ENCODE measurements around the gene NUDCD2.
"Not testable (repeated sequence)": the region's sequence is repeated elsewhere in the genome, so short reads cannot be mapped to it uniquely, and the experiment has no call there.

NUDCD2 gene

GRCh38 chr5:163436515-163436914, 23.4 kb downstream of the NUDCD2 start:
- no peak for TF ChIP-seq CTCF (IDR thresholded peaks at IDR 0.05; ENCODE audit: control insufficient read depth, extremely low read depth, insufficient read depth)
- peak overlapping the region; percentile 68 for H3K4me3 ChIP-seq (ENCODE audit: low read depth, low read length)
- no peak for DNase-seq (ENCODE audit: low read depth)

- H3K4me3 ChIP-seq (ENCODE audit: low read depth, low read length): no peak overlapping the region
- no peak for DNase-seq (ENCODE audit: low read depth)
- TF ChIP-seq CTCF (IDR thresholded peaks at IDR 0.05; ENCODE audit: control insufficient read depth, extremely low read depth, insufficient read depth): no peak
These were observed 25.5 kb downstream of the NUDCD2 start for GRCh38 chr5:163434401-163434866.

- TF ChIP-seq CTCF (IDR thresholded peaks at IDR 0.05; ENCODE audit: control insufficient read depth, extremely low read depth, insufficient read depth): no peak
- DNase-seq (ENCODE audit: low read depth): no peak
- no peak overlapping the region for H3K4me3 ChIP-seq (ENCODE audit: low read depth, low read length)
These were observed 26.6 kb downstream of the NUDCD2 start for GRCh38 chr5:163433271-163433670.

- no peak for TF ChIP-seq CTCF (IDR thresholded peaks at IDR 0.05; ENCODE audit: control insufficient read depth, extremely low read depth, insufficient read depth)
- DNase-seq (ENCODE audit: low read depth): no peak
- H3K4me3 ChIP-seq (ENCODE audit: low read depth, low read length): no peak overlapping the region
These were observed 27.4 kb downstream of the NUDCD2 start for GRCh38 chr5:163432544-163432943.

GRCh38 chr5:163426128-163426527, 33.8 kb downstream of the NUDCD2 start:
- DNase-seq (ENCODE audit: low read depth); H3K4me3 ChIP-seq (ENCODE audit: low read depth, low read length): not testable (repeated sequence)

- no peak overlapping the region for H3K4me3 ChIP-seq (ENCODE audit: low read depth, low read length)
- TF ChIP-seq CTCF (IDR thresholded peaks at IDR 0.05; ENCODE audit: control insufficient read depth, extremely low read depth, insufficient read depth): no peak
- DNase-seq (ENCODE audit: low read depth): no peak
These were observed 35.1 kb downstream of the NUDCD2 start for GRCh38 chr5:163424836-163425235.

- not testable (repeated sequence) for H3K4me3 ChIP-seq (ENCODE audit: low read depth, low read length); DNase-seq (ENCODE audit: low read depth)
These were observed 44.2 kb downstream of the NUDCD2 start for GRCh38 chr5:163415673-163416072.

GRCh38 chr5:163410505-163410904, 49.4 kb downstream of the NUDCD2 start:
- TF ChIP-seq CTCF (IDR thresholded peaks at IDR 0.05; ENCODE audit: control insufficient read depth, extremely low read depth, insufficient read depth): no peak
- DNase-seq (ENCODE audit: low read depth): no peak
- H3K4me3 ChIP-seq (ENCODE audit: low read depth, low read length): no peak overlapping the region

Data from LNCaP clone FGC (cell line).